Lower lobe of right lung (tissue), 2 donors: ENCODE measurements around the gene E2F3. TPM values are rescaled to one million over a fixed set of nuclear protein-coding genes. Genes with fewer than 3 reads are reported as not detected.

Source experiments
- ATAC-seq, 2 donors: fragments of 200-7000 bp; cut with Tn5 transposase; one replicate each; pipeline ENCODE4 v1.9.1; 2020 to 2022; ENCODE audit warnings: mild to moderate bottlenecking in 2 of 2, moderate library complexity in 2 of 2
- DNase-seq: peaks from one replicate; pipeline ENCODE4 v3.0.0-alpha.2; 2020
- H3K27ac ChIP-seq: fragments of 200-600 bp; one replicate; pipeline ENCODE4 v1.8.0; 2022
- H3K27me3 ChIP-seq: fragments of 200-600 bp; one replicate; pipeline ENCODE4 v1.8.0; 2022; ENCODE audit warnings: low read depth
- H3K36me3 ChIP-seq: fragments of 200-600 bp; one replicate; pipeline ENCODE4 v1.8.0; 2022; ENCODE audit warnings: mild to moderate bottlenecking
- H3K4me1 ChIP-seq: fragments of 200-600 bp; one replicate; pipeline ENCODE4 v1.8.0; 2022
- H3K4me3 ChIP-seq: fragments of 200-600 bp; one replicate; pipeline ENCODE4 v1.8.0; 2022; ENCODE audit warnings: mild to moderate bottlenecking
- H3K9me3 ChIP-seq: fragments of 200-600 bp; one replicate; pipeline ENCODE4 v1.8.0; 2022
- CTCF ChIP-seq: fragments of 200-600 bp; IDR thresholded peaks from one replicate; pipeline ENCODE4 v1.8.0; 2022; ENCODE audit warnings: antibody characterized with exemption, mild to moderate bottlenecking
- intact Hi-C: fragments of 100-400 bp; cut with DNase I; formaldehyde crosslinking; loops from one replicate; pipeline ENCODE4 v1.11.0; 2022
- total RNA-seq: library from RNA; stranded (reverse); fragmentation: NEBNext Ultra II Directional; extraction: Animal tissue kit (Norgen Biotek cat#: 25700); gene quantifications from one replicate; pipeline ENCODE4 v1.2.1, GENCODE V29; 2021
- donor health status: DM: no; HTN: yes; CAD: no; lungs with severe emphysema.

Gene E2F3
- total RNA-seq, 1 donor from 2014 or later: 9.8 TPM

- no peaks in the 10 kb centered on the region for H3K9me3 ChIP-seq
- ATAC-seq (no peak), DNase-seq (no peak)
- intact Hi-C loops: no loop called here
- no peak overlapping the region for H3K4me3 ChIP-seq
- no peaks in the 10 kb centered on the region for H3K4me1 ChIP-seq
- peaks cover 35% of the 10 kb centered on the region for H3K36me3 ChIP-seq
- H3K27ac ChIP-seq: no peak overlapping the region
- H3K27me3 ChIP-seq: no peaks in the 10 kb centered on the region
- TF ChIP-seq CTCF: no peak
Measured at GRCh38 chr6:20487669-20488375, 86.1 kb downstream of the E2F3 start.

DNA sequence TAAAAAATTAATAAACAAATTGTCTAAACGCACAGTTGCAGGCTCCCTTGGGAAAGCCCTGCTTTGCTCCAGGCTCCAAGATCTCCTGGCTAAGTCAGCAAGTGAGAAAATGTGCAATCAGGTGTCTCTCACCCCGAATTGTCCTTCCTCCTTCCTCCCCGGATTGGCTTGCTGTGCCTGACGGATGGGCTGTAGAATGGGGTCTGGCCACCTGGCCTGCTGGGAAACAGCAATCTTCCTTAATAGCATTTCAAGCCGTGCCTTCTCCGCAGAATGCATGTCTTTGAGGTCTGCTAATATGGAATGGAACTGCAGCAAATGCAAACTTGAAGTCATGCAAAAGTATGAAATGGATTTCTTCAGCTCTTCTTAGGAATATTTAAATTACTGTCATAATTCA is 88.9 kb downstream of the E2F3 start:
- Histone ChIP-seq H3K36me3 (peaks cover 35% of the 10 kb centered on the region), H3K4me1 (no peaks in the 10 kb centered on the region), H3K9me3 (no peaks in the 10 kb centered on the region), H3K4me3 (no peak overlapping the region), H3K27ac (no peak overlapping the region), H3K27me3 (no peaks in the 10 kb centered on the region)
- no peak for ATAC-seq
- intact Hi-C loops: no loop called here
- DNase-seq: no peak
- TF ChIP-seq CTCF: no peak

DNA sequence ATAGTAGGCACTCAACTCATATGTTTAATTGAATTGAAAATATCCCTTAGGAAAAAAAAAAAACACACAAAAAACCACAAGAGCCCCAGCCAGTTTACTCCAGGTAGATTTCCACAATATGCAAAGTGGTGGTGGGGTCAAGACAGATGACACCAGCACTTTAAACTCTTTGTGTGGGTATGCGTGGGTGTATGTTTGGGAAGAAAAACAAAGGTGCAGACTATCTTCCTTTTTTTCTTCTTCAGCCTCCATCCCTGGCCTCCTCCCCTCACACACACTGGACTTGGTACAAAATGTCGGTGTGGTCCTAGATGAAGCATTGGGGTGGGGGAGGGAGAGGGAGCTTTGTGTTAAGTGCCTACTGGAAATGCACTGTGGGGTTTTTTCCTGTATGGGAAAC is 90.4 kb downstream of the E2F3 start:
- Histone ChIP-seq H3K4me3 (no peak overlapping the region), H3K9me3 (no peaks in the 10 kb centered on the region), H3K4me1 (no peaks in the 10 kb centered on the region), H3K27me3 (no peaks in the 10 kb centered on the region), H3K36me3 (peaks cover 35% of the 10 kb centered on the region), H3K27ac (no peak overlapping the region)
- ATAC-seq (no peak), DNase-seq (no peak)
- no peak for TF ChIP-seq CTCF
- intact Hi-C loops: no loop called here

- Histone ChIP-seq H3K36me3 (no peaks in the 10 kb centered on the region), H3K27me3 (no peaks in the 10 kb centered on the region), H3K27ac (no peak overlapping the region), H3K9me3 (no peaks in the 10 kb centered on the region), H3K4me3 (no peak overlapping the region), H3K4me1 (no peaks in the 10 kb centered on the region)
- intact Hi-C loops: no loop called here
- ATAC-seq (no peak), DNase-seq (no peak)
- TF ChIP-seq CTCF: no peak
Measured at GRCh38 chr6:20497216-20498040, 95.7 kb downstream of the E2F3 start.

GRCh38 chr6:20498041-20498385 is 96.3 kb downstream of the E2F3 start:
- Histone ChIP-seq H3K27me3 (no peaks in the 10 kb centered on the region), H3K4me3 (no peak overlapping the region), H3K4me1 (no peaks in the 10 kb centered on the region), H3K36me3 (no peaks in the 10 kb centered on the region), H3K27ac (no peak overlapping the region), H3K9me3 (no peaks in the 10 kb centered on the region)
- intact Hi-C loops: no loop called here
- no peak for TF ChIP-seq CTCF
- no peak for DNase-seq
- no peak for ATAC-seq
